ENCODE results near the gene ELL2.
A peak's percentile ranks its signal among the peaks of the same experiment; 100 is the strongest.
"Not testable (repeated sequence)": the region's sequence is repeated elsewhere in the genome, so short reads cannot be mapped to it uniquely, and the experiment has no call there.

The ELL2 gene

DNA sequence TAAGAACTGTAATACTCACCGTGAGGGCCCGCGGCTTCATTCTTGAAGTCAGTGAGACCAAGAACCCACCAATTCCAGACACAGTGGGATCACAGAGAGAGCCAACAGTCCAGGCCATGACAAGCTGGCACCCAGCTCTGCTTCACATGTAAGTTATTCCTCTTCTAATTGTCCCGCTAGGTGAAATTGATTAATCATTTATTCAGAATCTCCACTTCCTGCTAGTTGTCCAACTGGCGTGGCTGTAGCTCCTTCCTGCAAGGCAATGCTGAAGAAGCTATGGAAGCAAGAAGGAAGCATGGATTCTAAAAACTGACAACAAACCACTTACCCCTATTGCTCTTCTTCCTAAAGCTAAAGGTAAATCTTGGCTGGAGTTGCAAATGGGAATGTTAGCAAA is 109.1 kb downstream of the ELL2 start:
- no peak overlapping the region for H3K4me3 ChIP-seq
- TF ChIP-seq, protein P1, sequence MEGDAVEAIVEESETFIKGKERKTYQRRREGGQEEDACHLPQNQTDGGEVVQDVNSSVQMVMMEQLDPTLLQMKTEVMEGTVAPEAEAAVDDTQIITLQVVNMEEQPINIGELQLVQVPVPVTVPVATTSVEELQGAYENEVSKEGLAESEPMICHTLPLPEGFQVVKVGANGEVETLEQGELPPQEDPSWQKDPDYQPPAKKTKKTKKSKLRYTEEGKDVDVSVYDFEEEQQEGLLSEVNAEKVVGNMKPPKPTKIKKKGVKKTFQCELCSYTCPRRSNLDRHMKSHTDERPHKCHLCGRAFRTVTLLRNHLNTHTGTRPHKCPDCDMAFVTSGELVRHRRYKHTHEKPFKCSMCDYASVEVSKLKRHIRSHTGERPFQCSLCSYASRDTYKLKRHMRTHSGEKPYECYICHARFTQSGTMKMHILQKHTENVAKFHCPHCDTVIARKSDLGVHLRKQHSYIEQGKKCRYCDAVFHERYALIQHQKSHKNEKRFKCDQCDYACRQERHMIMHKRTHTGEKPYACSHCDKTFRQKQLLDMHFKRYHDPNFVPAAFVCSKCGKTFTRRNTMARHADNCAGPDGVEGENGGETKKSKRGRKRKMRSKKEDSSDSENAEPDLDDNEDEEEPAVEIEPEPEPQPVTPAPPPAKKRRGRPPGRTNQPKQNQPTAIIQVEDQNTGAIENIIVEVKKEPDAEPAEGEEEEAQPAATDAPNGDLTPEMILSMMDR (IDR thresholded peaks at IDR 0.05), result no peak
- no peak for DNase-seq (ENCODE audit: low spot score)
- no peak overlapping the region for H3K27ac ChIP-seq

DNA sequence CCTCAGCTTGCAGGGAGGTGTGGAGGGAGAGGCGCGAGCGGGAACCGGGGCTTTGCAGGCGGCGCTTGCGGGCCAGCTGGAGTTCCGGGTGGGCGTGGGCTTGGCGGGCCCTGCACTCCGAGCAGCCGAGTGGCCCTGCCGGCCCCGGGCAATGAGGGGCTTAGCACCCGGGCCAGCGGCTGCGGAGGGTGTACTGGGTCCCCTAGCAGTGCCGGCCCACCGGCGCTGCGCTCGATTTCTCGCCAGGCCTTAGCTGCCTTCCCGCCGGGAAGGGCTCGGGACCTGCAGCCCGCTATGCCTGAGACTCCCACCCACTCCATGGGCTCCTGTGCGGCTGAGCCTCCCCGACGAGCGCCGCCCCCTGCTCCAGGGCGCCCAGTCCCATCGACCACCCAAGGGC is 110.5 kb downstream of the ELL2 start:
- not testable (repeated sequence) for H3K27ac ChIP-seq; DNase-seq (ENCODE audit: low spot score); H3K4me3 ChIP-seq

DNA sequence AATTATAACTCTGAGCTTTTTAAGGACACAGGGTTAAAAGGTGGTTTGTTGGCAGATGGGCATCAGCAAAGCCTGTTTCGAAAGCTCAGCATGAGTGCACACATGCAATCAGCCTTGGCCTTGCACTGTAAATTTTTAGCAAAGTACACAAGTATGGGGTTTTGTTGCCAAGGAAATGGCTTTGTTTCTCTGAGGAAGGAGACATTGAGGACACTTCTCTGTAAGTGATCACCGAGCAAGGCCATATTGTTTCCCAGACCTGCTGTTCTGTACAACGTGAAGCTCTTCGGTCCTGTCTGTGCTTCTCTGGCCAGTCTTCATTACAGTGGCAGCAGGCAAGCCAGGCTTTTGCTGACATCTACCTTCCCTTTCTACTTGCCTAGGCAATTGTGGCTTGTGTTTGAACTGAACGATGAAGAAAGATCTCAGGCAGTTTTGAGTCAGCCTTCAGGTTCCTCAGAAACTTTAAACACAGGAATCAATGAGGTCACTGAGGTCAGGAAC is 111.2 kb downstream of the ELL2 start:
- TF ChIP-seq, protein P1 (IDR thresholded peaks at IDR 0.05), result no peak
- DNase-seq (ENCODE audit: low spot score), result no peak
- no peak overlapping the region for H3K4me3 ChIP-seq
- no peak overlapping the region for H3K27ac ChIP-seq

DNA sequence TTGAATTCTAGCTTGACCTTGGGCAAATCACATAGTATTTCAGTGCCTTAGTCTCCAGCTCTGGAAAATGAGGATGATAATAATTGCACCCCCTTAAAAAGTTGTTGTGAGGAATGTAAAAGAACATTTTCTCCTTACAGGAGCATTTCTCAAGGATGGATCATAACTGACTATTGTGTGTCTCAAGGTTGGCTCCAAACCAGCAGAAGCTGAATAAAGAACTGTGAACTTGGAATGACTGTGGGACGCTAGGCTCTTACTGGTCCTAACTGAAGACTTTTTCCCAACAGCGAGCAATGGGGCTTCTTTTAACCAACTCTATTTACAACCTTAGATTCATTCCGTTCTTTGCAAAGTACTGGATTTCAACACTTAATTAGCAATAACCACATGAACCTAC is 113.0 kb downstream of the ELL2 start:
- Histone ChIP-seq H3K27ac (no peak overlapping the region), H3K4me3 (no peak overlapping the region)
- DNase-seq (ENCODE audit: low spot score), result no peak
- TF ChIP-seq, protein P1 (IDR thresholded peaks at IDR 0.05), result no peak

DNA sequence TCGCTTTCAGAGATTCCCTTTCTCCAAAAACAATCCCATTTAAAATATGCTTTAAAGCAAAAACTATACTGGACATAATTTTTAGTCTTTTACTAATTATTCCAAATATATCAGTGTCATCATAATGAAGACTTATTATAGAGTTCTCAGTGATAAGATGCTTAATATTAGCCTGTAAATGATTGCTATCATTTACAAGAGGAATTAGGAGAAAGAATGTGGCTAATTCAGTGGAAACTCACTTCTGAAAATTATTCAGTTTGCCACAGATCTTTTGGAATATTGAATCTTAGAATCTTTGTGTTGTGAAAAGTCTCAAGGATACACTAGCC is 114.4 kb downstream of the ELL2 start:
- TF ChIP-seq, protein P1 (IDR thresholded peaks at IDR 0.05), result no peak
- no peak overlapping the region for H3K4me3 ChIP-seq
- no peak overlapping the region for H3K27ac ChIP-seq
- DNase-seq (ENCODE audit: low spot score), result no peak

DNA sequence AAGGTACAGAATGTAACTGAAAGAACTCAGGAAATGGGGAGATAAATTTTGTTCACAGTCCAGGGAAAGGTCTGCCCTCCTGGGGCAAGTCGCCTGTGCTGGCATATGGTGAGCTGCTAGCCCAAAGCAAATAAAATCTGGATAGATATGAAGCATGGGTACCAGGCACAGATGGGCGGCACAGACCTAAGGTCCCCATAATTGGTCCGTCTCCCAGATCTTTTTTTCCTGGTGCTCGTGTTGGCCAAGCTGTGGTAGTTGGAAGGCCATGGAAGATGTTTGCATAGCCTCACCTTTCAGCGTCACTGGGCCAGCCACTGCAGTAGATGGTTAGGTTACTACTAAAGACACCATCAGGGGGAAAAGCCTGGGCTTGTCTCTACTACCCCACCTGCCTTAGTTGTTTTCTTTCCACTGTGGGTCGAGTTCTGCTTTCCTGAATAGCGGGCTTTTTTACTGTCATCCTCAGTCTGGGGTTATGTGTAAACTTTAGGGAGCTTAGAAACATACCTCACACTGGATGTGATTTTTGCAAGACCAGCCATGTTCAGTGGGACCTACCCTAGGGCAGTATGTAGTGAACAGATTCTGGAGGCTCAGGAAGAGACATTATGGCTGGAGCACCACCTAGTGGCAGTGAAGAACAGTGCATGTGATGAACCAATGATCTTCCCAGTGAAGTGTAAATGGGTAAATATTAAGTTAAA is 114.9 kb downstream of the ELL2 start:
- no peak for DNase-seq (ENCODE audit: low spot score)
- TF ChIP-seq, protein P1 (IDR thresholded peaks at IDR 0.05), result peak; percentile 45
- peak overlapping the region in 1 of 2 donors; percentile 50 for H3K27ac ChIP-seq

DNA sequence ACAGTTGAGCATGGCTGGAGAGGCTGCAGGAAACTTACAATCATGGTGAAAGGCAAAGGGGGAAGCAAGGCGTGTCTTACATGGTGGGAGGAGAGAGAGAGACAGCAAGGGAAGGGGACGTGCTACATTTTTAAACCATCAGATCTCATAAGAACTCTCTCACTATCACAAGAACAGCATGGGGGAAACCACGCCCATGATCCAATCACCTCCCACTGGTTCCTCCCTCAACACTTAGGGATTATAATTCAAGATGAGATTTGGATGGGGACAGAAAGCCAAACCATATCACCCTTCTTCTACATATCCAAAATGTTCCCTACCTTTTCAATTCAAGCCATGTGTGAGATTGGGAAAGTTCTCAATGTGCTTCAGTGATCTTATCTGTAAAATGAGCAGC is 116.3 kb downstream of the ELL2 start:
- no peak overlapping the region for H3K4me3 ChIP-seq
- TF ChIP-seq, protein P1 (IDR thresholded peaks at IDR 0.05), result no peak
- H3K27ac ChIP-seq, result no peak overlapping the region

More for the DNA sequence above, 114.9 kb downstream of the ELL2 start:
- no peak overlapping the region for H3K4me3 ChIP-seq

More for the DNA sequence above, 116.3 kb downstream of the ELL2 start:
- no peak for DNase-seq (ENCODE audit: low spot score)

Data from coronary artery (tissue), 2 donors.